ENCODE data around the gene COL6A2. TPM values are rescaled to one million over a fixed set of nuclear protein-coding genes. Genes with fewer than 3 reads are reported as not detected.

The COL6A2 gene
- total and polyA plus RNA-seq, 2 of the 13 experiments (the other 11 are each of a cell fraction or from before 2014, with no cell fraction given) = 0.07 to 0.41 TPM

- Histone ChIP-seq H3K27me3 (ENCODE audit: control insufficient read depth in 1 of 2, insufficient read depth in 2 of 2, low read length in 2 of 2) (peaks cover 6 to 19% of the 10 kb centered on the region in 2 experiments; a peak in 4 of 5 replicates), H3K36me3 (replicated peaks in 1 of 2; ENCODE audit: control insufficient read depth in 1 of 2, insufficient read depth in 2 of 2, low read length in 2 of 2) (no peaks in the 10 kb centered on the region), H3K4me2 (ENCODE audit: low read depth, low read length) (no peak overlapping the region), H3K4me3 (replicated peaks in 1 of 3; ENCODE audit: insufficient read depth in 1 of 3, low read depth in 2 of 3, low read length in 3 of 3) (no peak overlapping the region), H4K20me1 (ENCODE audit: insufficient read depth, low read length) (no peaks in the 10 kb centered on the region), H2AFZ (ENCODE audit: low read length) (no peak overlapping the region), H3K9me3 (ENCODE audit: low read length) (no peaks in the 10 kb centered on the region), H3K4me1 (ENCODE audit: insufficient read depth, low read length) (peaks cover 11% of the 10 kb centered on the region; the same call in 1 of the 2 replicates), H3K27ac (ENCODE audit: extremely low read length, insufficient read depth, low read length) (no peak overlapping the region), H3K79me2 (ENCODE audit: insufficient read depth, low read length) (no peaks in the 10 kb centered on the region), H3K9ac (ENCODE audit: insufficient read depth, low read depth, low read length) (no peak overlapping the region)
- in situ Hi-C loops (cut with HindIII; ENCODE audit: extremely low pct_ligation_motif_present, low pct_unique_long_range_greater_than_20kb) (no loop called here), intact Hi-C loops (cut with micrococcal nuclease; ENCODE audit: unreplicated experiment) (no loop called here)
- 30% methylated on average over 5 of the region's 5 CpGs for WGBS (ENCODE audit: low lambda C conversion rate)
- no peak for ATAC-seq
- DNase-seq (ENCODE audit: low spot score) = no peak
- FAIRE-seq = no peak
- ChIA-PET POLR2A (no interaction called here), CTCF (ENCODE audit: low intra/inter-chr PET ratio, low total read pairs) (no interaction called here)
- TF ChIP-seq, protein P1, sequence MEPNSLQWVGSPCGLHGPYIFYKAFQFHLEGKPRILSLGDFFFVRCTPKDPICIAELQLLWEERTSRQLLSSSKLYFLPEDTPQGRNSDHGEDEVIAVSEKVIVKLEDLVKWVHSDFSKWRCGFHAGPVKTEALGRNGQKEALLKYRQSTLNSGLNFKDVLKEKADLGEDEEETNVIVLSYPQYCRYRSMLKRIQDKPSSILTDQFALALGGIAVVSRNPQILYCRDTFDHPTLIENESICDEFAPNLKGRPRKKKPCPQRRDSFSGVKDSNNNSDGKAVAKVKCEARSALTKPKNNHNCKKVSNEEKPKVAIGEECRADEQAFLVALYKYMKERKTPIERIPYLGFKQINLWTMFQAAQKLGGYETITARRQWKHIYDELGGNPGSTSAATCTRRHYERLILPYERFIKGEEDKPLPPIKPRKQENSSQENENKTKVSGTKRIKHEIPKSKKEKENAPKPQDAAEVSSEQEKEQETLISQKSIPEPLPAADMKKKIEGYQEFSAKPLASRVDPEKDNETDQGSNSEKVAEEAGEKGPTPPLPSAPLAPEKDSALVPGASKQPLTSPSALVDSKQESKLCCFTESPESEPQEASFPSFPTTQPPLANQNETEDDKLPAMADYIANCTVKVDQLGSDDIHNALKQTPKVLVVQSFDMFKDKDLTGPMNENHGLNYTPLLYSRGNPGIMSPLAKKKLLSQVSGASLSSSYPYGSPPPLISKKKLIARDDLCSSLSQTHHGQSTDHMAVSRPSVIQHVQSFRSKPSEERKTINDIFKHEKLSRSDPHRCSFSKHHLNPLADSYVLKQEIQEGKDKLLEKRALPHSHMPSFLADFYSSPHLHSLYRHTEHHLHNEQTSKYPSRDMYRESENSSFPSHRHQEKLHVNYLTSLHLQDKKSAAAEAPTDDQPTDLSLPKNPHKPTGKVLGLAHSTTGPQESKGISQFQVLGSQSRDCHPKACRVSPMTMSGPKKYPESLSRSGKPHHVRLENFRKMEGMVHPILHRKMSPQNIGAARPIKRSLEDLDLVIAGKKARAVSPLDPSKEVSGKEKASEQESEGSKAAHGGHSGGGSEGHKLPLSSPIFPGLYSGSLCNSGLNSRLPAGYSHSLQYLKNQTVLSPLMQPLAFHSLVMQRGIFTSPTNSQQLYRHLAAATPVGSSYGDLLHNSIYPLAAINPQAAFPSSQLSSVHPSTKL (CRISPR knock-in tag; IDR thresholded peaks at IDR 0.05) = no peak
- no peak for TF ChIP-seq ATF5 (CRISPR knock-in tag; IDR thresholded peaks at IDR 0.05; ENCODE audit: low read depth)
- TF ChIP-seq, protein P2, sequence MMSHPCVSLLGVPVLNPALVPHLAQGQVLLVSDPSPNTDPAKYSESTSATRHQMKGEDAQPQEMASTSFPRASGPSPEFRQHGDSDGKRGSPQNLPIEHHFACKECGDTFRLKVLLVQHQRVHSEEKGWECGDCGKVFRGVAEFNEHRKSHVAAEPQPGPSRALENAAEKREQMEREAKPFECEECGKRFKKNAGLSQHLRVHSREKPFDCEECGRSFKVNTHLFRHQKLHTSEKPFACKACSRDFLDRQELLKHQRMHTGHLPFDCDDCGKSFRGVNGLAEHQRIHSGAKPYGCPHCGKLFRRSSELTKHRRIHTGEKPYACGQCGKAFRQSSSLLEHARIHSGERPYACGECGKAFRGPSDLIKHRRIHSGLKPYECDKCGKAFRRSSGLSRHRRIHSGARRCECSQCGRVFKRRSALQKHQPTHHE (CRISPR knock-in tag; IDR thresholded peaks at IDR 0.05; ENCODE audit: borderline replicate concordance) = no peak
- no TSS peak for BruUV-seq (replicated peaks)
Measured at GRCh38 chr21:46089285-46089684, 8.6 kb upstream of the COL6A2 start.
